HG03442 (cell line): ENCODE data around the gene SURF1.
A peak's percentile ranks its signal among the peaks of the same experiment; 100 is the strongest.
"Not testable (repeated sequence)": the region's sequence is repeated elsewhere in the genome, so short reads cannot be mapped to it uniquely, and the experiment has no call there.

Experiments used
- ATAC-seq: cut with Tn5 transposase; IDR thresholded peaks from one replicate; pipeline ENCODE4 v1.9.1; 2021; ENCODE audit warnings: mild to moderate bottlenecking, moderate library complexity; ENCODE audit not compliant: unreplicated experiment

The SURF1 gene

DNA sequence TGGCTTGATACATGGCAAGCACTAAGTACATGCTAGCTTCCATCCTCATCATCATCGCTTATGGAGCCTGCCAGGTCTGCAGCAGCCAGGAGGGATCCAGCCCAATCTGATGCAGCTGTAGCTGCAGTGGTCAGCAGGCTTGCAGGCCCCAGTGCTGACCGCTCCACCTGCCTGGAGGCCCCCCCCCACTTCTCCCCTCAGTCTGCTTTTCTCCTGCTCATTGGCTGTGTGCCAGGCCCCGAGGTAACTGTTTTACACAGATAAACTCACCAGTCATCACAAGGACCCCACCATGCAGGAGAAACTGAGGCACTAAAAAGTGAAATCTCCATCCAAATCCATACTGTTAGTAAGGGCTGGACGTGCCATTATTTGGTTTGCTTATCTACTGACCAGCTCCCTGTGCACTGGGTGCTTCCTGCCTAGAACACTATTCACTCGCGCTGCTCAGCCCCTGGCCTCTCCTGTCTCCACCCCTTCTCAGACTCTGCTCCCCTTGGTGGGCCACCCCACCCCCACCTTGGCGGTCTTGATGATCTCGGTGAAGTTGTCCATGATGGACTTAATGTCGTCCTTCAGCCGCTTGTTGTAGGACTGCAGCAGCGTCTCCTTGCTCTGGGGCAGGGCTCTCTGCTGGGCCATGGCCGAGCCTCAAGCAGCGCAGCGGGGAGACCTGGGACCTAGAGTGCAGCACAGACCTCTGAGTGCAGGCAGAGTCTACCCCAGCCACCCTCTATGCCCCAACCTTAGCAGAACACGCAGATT, 10.1 kb downstream of the SURF1 start:
- no peak for ATAC-seq

- no peak for ATAC-seq
Measured at GRCh38 chr9:133345596-133345995, 10.7 kb downstream of the SURF1 start.

DNA sequence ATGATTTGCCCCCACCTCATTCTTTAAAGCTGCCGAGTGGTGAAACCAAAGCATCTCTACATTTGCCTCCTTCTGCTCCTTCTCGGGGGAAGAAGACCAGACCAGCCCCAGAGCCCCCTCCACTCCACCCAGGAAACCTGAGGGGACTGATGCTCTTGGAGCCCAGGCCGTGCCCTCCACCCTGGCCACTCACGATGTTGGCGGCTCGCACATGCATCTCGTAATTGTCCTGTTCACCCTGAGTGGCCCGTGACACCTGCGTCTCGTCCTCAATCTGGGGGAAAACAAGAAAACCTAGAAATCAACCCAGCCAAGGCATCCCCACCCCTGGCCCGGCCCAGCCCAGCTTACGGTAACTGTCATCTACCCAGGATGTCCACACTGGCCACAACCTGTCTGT, 11.3 kb downstream of the SURF1 start:
- no peak for ATAC-seq

GRCh38 chr9:133344071-133344470, 12.2 kb downstream of the SURF1 start:
- ATAC-seq: no peak

DNA sequence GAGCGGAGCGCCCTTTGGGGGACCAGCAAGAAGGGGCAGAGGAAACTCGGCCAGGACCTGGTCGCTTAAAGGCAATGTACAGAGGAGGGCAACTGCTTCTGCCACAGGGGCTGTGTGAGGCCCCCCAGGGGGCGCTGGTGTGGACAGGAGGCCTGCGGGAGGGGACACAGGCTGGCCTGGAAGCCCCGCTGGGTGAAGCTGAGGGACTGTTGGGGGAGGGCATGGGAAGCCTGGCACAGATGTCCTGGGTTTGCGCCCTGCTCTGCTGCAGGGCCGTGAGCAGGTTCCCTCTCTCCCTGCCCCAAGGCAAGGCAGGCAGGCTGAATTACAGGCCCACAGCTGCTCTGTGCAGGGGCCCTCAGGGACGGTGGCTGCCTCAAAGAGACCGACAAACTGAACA, 13.7 kb downstream of the SURF1 start:
- ATAC-seq: no peak

GRCh38 chr9:133342069-133342406, 14.2 kb downstream of the SURF1 start:
- no peak for ATAC-seq

DNA sequence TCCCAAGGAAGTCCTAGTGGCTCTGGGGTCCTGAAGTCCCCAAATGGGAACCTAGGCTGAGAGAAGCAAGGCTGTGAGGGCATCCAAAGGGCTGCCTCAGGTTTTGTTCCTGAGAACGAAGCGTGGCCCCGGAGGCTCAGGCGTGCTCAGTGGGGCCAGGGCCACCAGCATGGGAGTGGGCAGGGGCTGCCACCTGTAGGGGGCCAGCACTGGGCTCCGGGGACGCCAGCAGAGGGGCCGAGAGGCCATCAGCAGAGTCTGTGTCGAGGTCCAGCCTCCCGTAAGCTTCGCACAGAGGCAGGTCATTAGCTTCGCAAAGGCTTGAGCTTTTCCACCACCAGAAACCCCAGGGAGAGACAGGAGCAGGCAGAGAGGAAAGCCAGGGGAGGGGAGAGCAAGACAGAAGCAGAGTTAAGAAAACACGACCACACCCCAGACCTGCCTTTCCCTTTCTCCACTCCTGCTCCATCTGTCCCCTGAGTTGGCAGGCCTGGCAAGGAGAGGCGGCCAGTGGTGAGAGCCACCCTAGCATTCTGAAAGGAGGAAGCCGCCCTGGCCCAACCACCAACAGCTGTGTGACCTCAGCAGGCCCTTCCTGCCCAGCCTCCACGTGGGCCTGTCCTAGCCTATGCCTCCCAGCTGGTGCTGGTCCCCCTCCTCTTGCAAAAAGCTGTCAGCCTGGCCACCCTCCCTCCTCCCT, 14.8 kb downstream of the SURF1 start:
- ATAC-seq: no peak

DNA sequence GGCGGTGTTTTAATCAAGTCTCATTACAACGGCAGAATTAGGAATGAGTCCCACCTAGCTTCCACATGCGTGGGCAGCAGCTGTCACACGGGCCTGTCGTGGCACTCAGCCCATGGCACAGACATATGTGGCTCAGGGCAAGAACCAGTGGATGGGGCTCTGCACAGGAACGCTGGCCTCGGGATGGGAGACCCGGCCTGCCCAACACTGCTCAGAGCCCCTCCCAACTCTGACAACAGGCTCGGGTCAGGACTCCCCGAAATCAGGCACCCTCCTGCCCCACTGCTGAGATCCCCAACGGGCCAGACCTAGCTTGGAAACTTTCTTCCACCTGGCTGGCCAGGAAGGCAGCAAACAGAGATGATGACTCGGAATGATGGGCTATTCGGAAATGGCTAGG, 15.4 kb downstream of the SURF1 start:
- no peak for ATAC-seq

- no peak for ATAC-seq
Measured at GRCh38 chr9:133340256-133340655, 16.0 kb downstream of the SURF1 start.

DNA sequence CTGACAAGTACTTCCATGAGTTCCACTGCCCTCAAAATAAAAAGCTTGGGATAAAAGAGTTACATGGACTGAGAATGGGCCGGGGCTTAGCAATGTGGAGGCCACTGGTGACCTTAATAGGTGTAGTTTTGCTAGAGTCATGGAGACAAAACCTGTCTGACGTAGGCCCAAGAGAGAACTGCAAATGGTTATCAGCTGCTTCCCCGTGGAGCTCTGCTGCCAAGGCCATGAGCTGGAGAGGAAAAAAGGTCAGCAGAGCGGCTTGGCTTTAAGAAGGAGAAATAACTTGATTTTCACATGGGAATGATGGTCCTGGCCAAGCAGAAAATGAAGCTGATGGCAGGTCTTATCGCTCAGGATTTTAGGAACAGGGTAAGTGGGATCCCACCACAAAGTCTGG, 16.6 kb downstream of the SURF1 start:
- no peak for ATAC-seq

DNA sequence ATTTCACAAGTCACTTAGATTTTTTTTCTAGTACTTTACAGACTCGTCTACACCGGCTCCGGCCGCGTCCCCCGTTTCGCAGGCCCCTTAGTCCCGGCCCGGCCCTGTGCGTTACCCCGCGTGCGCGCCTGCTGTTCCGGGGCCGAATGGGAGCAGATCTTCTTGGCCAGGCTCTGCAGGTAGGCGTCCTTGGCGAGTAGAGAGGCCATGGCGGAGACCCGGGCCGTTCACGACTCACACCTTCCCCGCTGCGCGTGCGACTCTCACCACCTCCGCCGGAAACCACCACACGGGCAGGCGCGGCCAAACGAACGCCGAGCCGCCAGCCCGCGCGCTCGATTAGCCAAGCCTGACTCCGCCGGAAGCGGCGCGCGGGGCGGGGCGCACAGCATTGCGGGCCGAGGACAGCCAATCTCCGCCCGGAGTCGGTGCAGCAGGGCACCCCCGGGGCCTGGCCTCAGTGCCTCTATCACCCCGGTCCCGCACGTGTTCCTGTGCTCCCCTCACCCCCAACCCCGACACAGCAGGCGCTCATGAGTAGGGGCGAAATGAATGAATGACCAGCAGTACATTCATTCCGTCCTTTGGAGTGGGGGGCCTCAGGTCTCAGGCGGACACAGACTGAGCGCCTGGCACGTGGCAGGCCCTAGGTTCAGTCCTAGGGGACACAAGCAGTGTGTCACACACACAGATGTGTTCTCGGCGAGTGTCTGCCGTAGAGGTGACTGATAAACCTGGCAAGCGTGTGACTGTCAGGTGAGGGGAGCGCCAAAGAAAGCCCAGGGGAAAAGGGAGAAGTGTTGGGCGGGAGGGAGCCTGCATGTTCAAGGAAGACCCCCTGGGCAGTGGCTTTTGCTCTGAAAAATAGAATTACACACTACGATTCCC, 20.1 kb downstream of the SURF1 start, which contains the start of gene SURF6:
TSS of gene SURF6 (minus strand) at position 265 of the 888 bp plus-strand sequence. CDS start at position 209, 56 bp downstream.
- ATAC-seq: peak; percentile 84

- ATAC-seq: not testable (repeated sequence)
Measured at GRCh38 chr9:133334888-133335287, 21.4 kb downstream of the SURF1 start.

DNA sequence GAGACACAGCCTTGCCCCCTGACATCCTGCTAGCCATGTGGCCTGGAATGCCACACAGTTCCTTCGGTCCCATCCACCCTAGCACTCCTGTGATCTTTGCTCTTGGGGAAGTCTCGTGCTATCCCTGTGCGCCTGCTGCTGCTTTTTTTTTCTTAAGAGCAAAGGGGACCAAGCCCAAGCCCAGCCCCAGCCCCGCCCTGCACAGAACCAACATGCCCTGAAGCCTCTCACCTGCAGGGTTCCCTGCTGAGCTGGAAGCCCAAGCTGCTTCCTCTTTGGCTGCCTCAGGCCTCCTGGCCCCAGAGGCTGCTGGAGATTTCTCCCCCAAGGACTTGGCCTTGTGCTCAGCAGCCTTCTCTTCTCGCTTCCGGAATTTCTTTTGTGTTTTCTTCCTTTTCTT, 22.1 kb downstream of the SURF1 start:
- ATAC-seq: no peak

DNA sequence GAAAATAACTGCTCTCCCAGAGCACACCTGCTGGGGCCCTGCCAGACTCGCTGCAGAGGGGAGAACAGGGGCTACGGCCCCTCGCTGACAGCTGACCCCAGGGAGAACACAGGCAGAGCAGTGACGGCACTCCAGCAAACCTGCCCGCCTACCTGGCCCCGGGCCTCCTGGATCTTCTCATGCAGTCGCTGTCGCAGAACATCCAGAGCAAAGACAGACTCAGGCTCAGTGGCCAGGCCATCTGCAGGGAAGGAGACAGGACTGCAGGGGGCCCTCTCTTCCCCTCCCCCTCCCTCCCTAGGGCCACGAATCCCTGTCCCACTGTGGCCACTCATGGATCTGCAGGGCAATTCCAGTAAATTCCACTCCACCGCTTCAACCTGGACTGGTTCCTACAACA, 22.7 kb downstream of the SURF1 start:
- no peak for ATAC-seq

- no peak for ATAC-seq
Measured at GRCh38 chr9:133333011-133333410, 23.3 kb downstream of the SURF1 start.

DNA sequence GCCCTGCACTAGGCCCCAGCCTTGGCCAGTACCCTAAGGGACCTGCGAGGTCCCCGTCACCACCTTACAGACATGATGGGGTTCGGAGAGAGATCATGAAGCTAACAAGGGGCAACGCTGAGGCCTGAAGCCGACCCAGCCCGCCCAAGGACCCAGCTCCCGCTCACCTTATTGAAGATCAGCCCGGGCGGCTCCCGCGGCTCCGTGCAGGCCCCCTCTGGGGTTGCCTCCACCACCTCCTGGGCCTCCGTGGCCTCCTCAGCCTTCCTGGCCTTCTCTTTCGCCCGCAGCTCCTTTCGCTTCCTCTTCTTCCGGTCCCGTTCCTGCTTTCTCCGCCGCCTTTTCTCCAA, 23.9 kb downstream of the SURF1 start:
- no peak for ATAC-seq

GRCh38 chr9:133331641-133332380, 24.5 kb downstream of the SURF1 start:
- ATAC-seq: no peak

- no peak for ATAC-seq
Measured at GRCh38 chr9:133331221-133331620, 25.1 kb downstream of the SURF1 start.

DNA sequence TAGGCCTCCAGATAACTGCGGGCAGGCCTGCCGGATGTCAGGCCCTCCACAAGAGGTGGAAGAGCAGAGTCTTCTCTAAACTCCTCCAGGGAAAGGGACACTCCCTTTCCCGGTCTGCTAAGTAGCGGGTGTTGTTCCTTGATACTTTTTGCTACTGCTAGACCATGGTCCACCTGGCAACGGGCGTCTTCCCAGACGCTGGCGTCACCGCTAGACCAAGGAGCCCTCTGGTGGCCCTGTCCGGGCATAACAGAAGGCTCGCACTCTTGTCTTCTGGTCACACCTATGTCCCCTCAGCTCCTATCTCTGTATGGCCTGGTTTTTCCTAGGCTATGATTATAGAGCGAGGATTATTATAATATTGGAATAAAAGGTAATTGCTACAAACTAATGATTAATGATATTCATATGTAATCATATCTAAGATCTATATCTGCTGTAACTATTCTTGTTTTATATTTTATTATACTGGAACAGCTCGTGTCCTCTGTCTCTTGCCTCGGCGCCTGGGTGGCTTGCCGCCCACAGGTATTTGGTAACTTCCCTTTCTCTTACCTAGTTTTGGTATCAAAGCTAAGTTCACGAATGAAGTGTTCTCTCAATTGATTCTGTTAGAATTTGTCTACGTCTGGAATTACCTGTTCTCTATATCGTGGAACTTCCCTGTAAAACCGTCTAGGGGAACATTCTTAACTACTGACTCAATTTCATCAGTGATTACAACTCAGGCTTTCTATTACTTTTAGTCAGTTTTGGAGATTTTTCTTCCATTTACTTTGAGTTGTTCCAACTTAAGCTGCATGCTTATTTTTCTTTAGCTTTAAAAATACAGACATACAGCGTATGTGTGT, 26.8 kb downstream of the SURF1 start:
- not testable (repeated sequence) for ATAC-seq
